Measurements from ENCODE around the gene SERAC1.

DNA sequence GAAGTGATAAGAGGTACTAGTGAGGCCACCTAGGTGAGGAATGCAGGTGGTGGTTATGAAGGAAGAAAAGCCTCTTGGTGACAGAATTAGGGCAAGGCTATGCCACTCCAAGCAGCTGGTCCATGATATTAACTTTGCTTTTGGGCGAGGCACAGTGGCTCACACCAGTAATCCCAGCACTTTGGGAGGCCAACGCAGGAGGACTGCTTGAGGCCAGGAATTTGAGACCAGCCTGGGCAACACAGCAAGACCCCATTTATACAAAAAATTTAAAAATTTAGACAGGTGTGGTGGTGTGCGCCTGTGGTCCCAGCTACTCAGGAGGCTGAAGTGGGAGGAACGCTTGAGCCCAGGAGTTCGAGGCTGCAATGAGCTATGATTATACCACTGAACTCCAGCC lies 56.1 kb downstream of the SERAC1 start:
- TF ChIP-seq GATA2 (IDR thresholded peaks at IDR 0.05; ENCODE audit: low read depth, low read length) (no peak), GATA3 (IDR thresholded peaks at IDR 0.05; ENCODE audit: low read depth, low read length) (no peak)

Data from SH-SY5Y (cell line).